Activated T-cell treated with anti-CD3 and anti-CD28 coated beads, Interleukin-2, amount 50 U/mL, for 72 hours (primary cell): ENCODE data around the gene B9D1. TPM values are rescaled to one million over a fixed set of nuclear protein-coding genes. Genes with fewer than 3 reads are reported as not detected.

Source experiments
- ATAC-seq, 2 donors: fragments of 150-1000 bp; cut with Tn5 transposase; replicated peaks in 1 of 2; 2 replicates each; pipeline ENCODE4 v1.10.0; 2021; ENCODE audit warnings: moderate library complexity in 2 of 2, mild to moderate bottlenecking in 1 of 2
- DNase-seq, 2 donors: peaks; one replicate each; pipeline ENCODE4 v3.0.0; 2021 to 2022; ENCODE audit warnings: mixed read lengths in 1 of 2
- H3K27ac Mint-ChIP-seq: one replicate; pipeline ENCODE4 v1.8.0; 2022; ENCODE audit warnings: mild to moderate bottlenecking, moderate library complexity, mixed read lengths
- H3K27me3 Mint-ChIP-seq: one replicate; pipeline ENCODE4 v1.8.0; 2022; ENCODE audit warnings: low read depth, mixed read lengths
- H3K36me3 Mint-ChIP-seq, 2 donors: one replicate each; pipeline ENCODE4 v1.8.0; 2022; ENCODE audit warnings: mixed read lengths in 2 of 2, mild to moderate bottlenecking in 1 of 2; ENCODE audit not compliant: insufficient read depth in 2 of 2
- H3K4me1 Mint-ChIP-seq: one replicate; pipeline ENCODE4 v1.8.0; 2022; ENCODE audit warnings: low read depth, mixed read lengths
- H3K4me3 Mint-ChIP-seq, 2 donors: one replicate each; pipeline ENCODE4 v1.8.0; 2022; ENCODE audit warnings: mild to moderate bottlenecking in 2 of 2, mixed read lengths in 2 of 2, moderate library complexity in 2 of 2
- H3K9me3 Mint-ChIP-seq, 2 donors: one replicate each; pipeline ENCODE4 v1.8.0; 2022; ENCODE audit warnings: mixed read lengths in 2 of 2
- total RNA-seq, 2 donors: library from RNA; stranded (reverse); gene quantifications; one replicate each; pipeline ENCODE4 v1.2.3, GENCODE V29; 2022

Gene B9D1
- total RNA-seq, 2 donors from 2014 or later, result 2.4 to 4.3 TPM

- Mint-ChIP-seq H3K27ac (no peak overlapping the region), H3K36me3 (no peaks in the 10 kb centered on the region), H3K9me3 (no peaks in the 10 kb centered on the region)
Observed at GRCh38 chr17:19298569-19299213, 63.8 kb downstream of the B9D1 start.

GRCh38 chr17:19296786-19297778, 65.4 kb downstream of the B9D1 start:
- H3K4me1 Mint-ChIP-seq, result no peaks in the 10 kb centered on the region
- H3K27ac Mint-ChIP-seq, result no peak overlapping the region
- H3K4me3 Mint-ChIP-seq, result no peak overlapping the region
- H3K9me3 Mint-ChIP-seq, result no peaks in the 10 kb centered on the region
- DNase-seq, result no peak
- no peak for ATAC-seq
- H3K36me3 Mint-ChIP-seq, result no peaks in the 10 kb centered on the region
- no peaks in the 10 kb centered on the region for H3K27me3 Mint-ChIP-seq

More at GRCh38 chr17:19298569-19299213, 63.8 kb downstream of the B9D1 start:
- no peaks in the 10 kb centered on the region for H3K27me3 Mint-ChIP-seq
- DNase-seq (no peak), ATAC-seq (no peak)
- H3K4me3 Mint-ChIP-seq, result no peak overlapping the region
- H3K4me1 Mint-ChIP-seq, result no peaks in the 10 kb centered on the region

- Mint-ChIP-seq H3K27me3 (peaks cover 6% of the 10 kb centered on the region), H3K27ac (no peak overlapping the region), H3K4me1 (no peaks in the 10 kb centered on the region), H3K9me3 (no peaks in the 10 kb centered on the region), H3K4me3 (no peak overlapping the region), H3K36me3 (no peaks in the 10 kb centered on the region)
- ATAC-seq (no peak), DNase-seq (no peak)
Observed at GRCh38 chr17:19295473-19296135, 66.9 kb downstream of the B9D1 start.

GRCh38 chr17:19294443-19294842, 68.1 kb downstream of the B9D1 start:
- Mint-ChIP-seq H3K4me3 (no peak overlapping the region), H3K27ac (no peak overlapping the region), H3K36me3 (no peaks in the 10 kb centered on the region), H3K9me3 (no peaks in the 10 kb centered on the region), H3K27me3 (peaks cover 7% of the 10 kb centered on the region), H3K4me1 (no peaks in the 10 kb centered on the region)
- DNase-seq (no peak), ATAC-seq (no peak)

Other genes with a start within 250 kb of the B9D1 start
- gene GRAPL, start 235.1 kb downstream of the B9D1 start, total RNA-seq, result 1 to 10 TPM; 2.8 to 5.1 TPM
- gene EPN2, start 125.4 kb downstream of the B9D1 start, total RNA-seq, result 1 to 10 TPM; 5.3 to 9.0 TPM
- gene MAPK7, start 15.8 kb upstream of the B9D1 start, total RNA-seq, result 10 to 100 TPM; 13.6 to 16.7 TPM
- gene MFAP4, start 24.5 kb upstream of the B9D1 start, total RNA-seq, result under 1 TPM; 0.44 to 0.82 TPM
- gene RNF112, start 48.5 kb upstream of the B9D1 start, total RNA-seq, result 1 to 10 TPM in 1 of 2 donors, under 1 TPM in 1; 0.84 to 1.6 TPM
- 1 to 10 TPM in 1 of 2 donors, under 1 TPM in 1; 0.65 to 1.5 TPM for gene SLC47A1, start 171.1 kb upstream of the B9D1 start, total RNA-seq